ENCODE results near the gene CEP83. TPM values are rescaled to one million over a fixed set of nuclear protein-coding genes. Genes with fewer than 3 reads are reported as not detected.
"Not testable (repeated sequence)": the region's sequence is repeated elsewhere in the genome, so short reads cannot be mapped to it uniquely, and the experiment has no call there.

CEP83 gene
- total RNA-seq, 6 experiments from 2014 or later, result 7.2 to 8.8 (median 7.8) TPM

GRCh38 chr12:94327809-94328208, 131.9 kb downstream of the CEP83 start:
- H3K4me3 Mint-ChIP-seq, result no peak overlapping the region
- peaks cover 31% of the 10 kb centered on the region for H3K4me1 Mint-ChIP-seq (ENCODE audit: low read depth)
- H3K27ac Mint-ChIP-seq, result peak overlapping the region; percentile 27; the same call in 1 of the 2 replicates
- no peaks in the 10 kb centered on the region for H3K27me3 Mint-ChIP-seq (ENCODE audit: insufficient read depth)
- no peak for TF ChIP-seq CTCF (IDR thresholded peaks at IDR 0.05)
- peaks cover 20% of the 10 kb centered on the region for H3K36me3 Mint-ChIP-seq (ENCODE audit: low read depth)
- no peaks in the 10 kb centered on the region for H3K9me3 Mint-ChIP-seq
- DNase-seq, result no peak

- Mint-ChIP-seq H3K4me1 (ENCODE audit: low read depth) (peaks cover 31% of the 10 kb centered on the region), H3K9me3 (peaks cover 1% of the 10 kb centered on the region), H3K27me3 (ENCODE audit: insufficient read depth) (no peaks in the 10 kb centered on the region), H3K4me3 (no peak overlapping the region), H3K27ac (peak overlapping the region; percentile 84), H3K36me3 (ENCODE audit: low read depth) (peaks cover 30% of the 10 kb centered on the region)
- peak; percentile 95 for DNase-seq
- no peak for TF ChIP-seq CTCF (IDR thresholded peaks at IDR 0.05)
Observed at GRCh38 chr12:94326727-94327126, 132.9 kb downstream of the CEP83 start.

- DNase-seq, result no peak
- Mint-ChIP-seq H3K27ac (peak overlapping the region; percentile 84), H3K9me3 (peaks cover 6% of the 10 kb centered on the region)
Observed at GRCh38 chr12:94326234-94326633, 133.4 kb downstream of the CEP83 start.

GRCh38 chr12:94322346-94322745, 137.3 kb downstream of the CEP83 start:
- H3K27ac Mint-ChIP-seq, result no peak overlapping the region
- no peak overlapping the region for H3K4me3 Mint-ChIP-seq
- no peak for TF ChIP-seq CTCF (IDR thresholded peaks at IDR 0.05)
- no peak for DNase-seq
- H3K36me3 Mint-ChIP-seq (ENCODE audit: low read depth), result peaks cover 62% of the 10 kb centered on the region
- peaks cover 19% of the 10 kb centered on the region for H3K4me1 Mint-ChIP-seq (ENCODE audit: low read depth)
- peaks cover 35% of the 10 kb centered on the region for H3K9me3 Mint-ChIP-seq
- no peaks in the 10 kb centered on the region; the same call in 1 of the 2 replicates for H3K27me3 Mint-ChIP-seq (ENCODE audit: insufficient read depth)

More at GRCh38 chr12:94326234-94326633, 133.4 kb downstream of the CEP83 start:
- no peaks in the 10 kb centered on the region; the same call in 1 of the 2 replicates for H3K27me3 Mint-ChIP-seq (ENCODE audit: insufficient read depth)
- H3K36me3 Mint-ChIP-seq (ENCODE audit: low read depth), result peaks cover 35% of the 10 kb centered on the region
- H3K4me1 Mint-ChIP-seq (ENCODE audit: low read depth), result peaks cover 31% of the 10 kb centered on the region
- no peak for TF ChIP-seq CTCF (IDR thresholded peaks at IDR 0.05)
- no peak overlapping the region for H3K4me3 Mint-ChIP-seq

GRCh38 chr12:94320109-94320508, 139.6 kb downstream of the CEP83 start:
- peaks cover 62% of the 10 kb centered on the region for H3K36me3 Mint-ChIP-seq (ENCODE audit: low read depth)
- H3K27ac Mint-ChIP-seq, result no peak overlapping the region
- H3K9me3 Mint-ChIP-seq, result peaks cover 35% of the 10 kb centered on the region
- DNase-seq, result no peak
- no peak overlapping the region for H3K4me3 Mint-ChIP-seq
- no peaks in the 10 kb centered on the region for H3K4me1 Mint-ChIP-seq (ENCODE audit: low read depth)
- no peak for TF ChIP-seq CTCF (IDR thresholded peaks at IDR 0.05)
- H3K27me3 Mint-ChIP-seq (ENCODE audit: insufficient read depth), result no peaks in the 10 kb centered on the region; the same call in 1 of the 2 replicates

GRCh38 chr12:94318181-94318580, 141.5 kb downstream of the CEP83 start:
- Mint-ChIP-seq H3K9me3 (peaks cover 35% of the 10 kb centered on the region), H3K36me3 (ENCODE audit: low read depth) (peaks cover 49% of the 10 kb centered on the region), H3K27ac (no peak overlapping the region), H3K4me1 (ENCODE audit: low read depth) (no peaks in the 10 kb centered on the region), H3K27me3 (ENCODE audit: insufficient read depth) (no peaks in the 10 kb centered on the region; the same call in 1 of the 2 replicates), H3K4me3 (no peak overlapping the region)
- TF ChIP-seq CTCF (IDR thresholded peaks at IDR 0.05), result no peak
- DNase-seq, result no peak

- not testable (repeated sequence) for H3K27me3 Mint-ChIP-seq (ENCODE audit: insufficient read depth); H3K27ac Mint-ChIP-seq; H3K4me1 Mint-ChIP-seq (ENCODE audit: low read depth); H3K4me3 Mint-ChIP-seq; DNase-seq
- Mint-ChIP-seq H3K9me3 (peaks cover 33% of the 10 kb centered on the region), H3K36me3 (ENCODE audit: low read depth) (peaks cover 46% of the 10 kb centered on the region)
Observed at GRCh38 chr12:94316600-94316999, 143.1 kb downstream of the CEP83 start.

All from HFFc6 (cell line).